Astrocyte (in vitro differentiated cells and primary cell): ENCODE data around the gene EARS2.
"Not testable (repeated sequence)": the region's sequence is repeated elsewhere in the genome, so short reads cannot be mapped to it uniquely, and the experiment has no call there.

Experiments
- CTCF ChIP-seq: IDR thresholded peaks from 2 replicates; pipeline ENCODE4 v1.5.1; 2011; ENCODE audit warnings: low read depth, mild to moderate bottlenecking, inconsistent platforms, low read length, moderate library complexity; ENCODE audit not compliant: insufficient read depth
- EZH2 ChIP-seq: IDR thresholded peaks from 2 replicates; pipeline ENCODE4 v1.6.1; 2012; ENCODE audit warnings: mild to moderate bottlenecking, low read length, inconsistent platforms; ENCODE audit not compliant: insufficient read depth

- TF ChIP-seq CTCF, EZH2: not testable (repeated sequence)
These were observed 26.1 kb upstream of the EARS2 start for GRCh38 chr16:23583271-23583670.
